ENCODE results near the gene CFAP97D1. TPM values are rescaled to one million over a fixed set of nuclear protein-coding genes. Genes with fewer than 3 reads are reported as not detected.

CFAP97D1 gene
- total RNA-seq, 3 donors from 2014 or later (not counting 1 experiment from before 2014, with no cell fraction given): not detected

- intact Hi-C loops (cut with micrococcal nuclease): no loop called here
- H3K27ac Mint-ChIP-seq: no peak overlapping the region
- 82% methylated on average over 5 of the region's 8 CpGs for WGBS (ENCODE audit: insufficient coverage)
- Histone ChIP-seq H3K27me3 (ENCODE audit: control insufficient read depth, insufficient read depth, low read length) (peaks cover 20% of the 10 kb centered on the region), H3K4me1 (ENCODE audit: control insufficient read depth, insufficient read depth, low read length) (peaks cover 12% of the 10 kb centered on the region), H3K9me3 (ENCODE audit: control insufficient read depth, insufficient read depth, low read length) (no peaks in the 10 kb centered on the region), H3K27ac (ENCODE audit: low read length) (no peak overlapping the region), H3K36me3 (ENCODE audit: control insufficient read depth, insufficient read depth, low read length) (no peaks in the 10 kb centered on the region), H3K4me3 (ENCODE audit: low read length) (no peak overlapping the region)
- H3K4me1 Mint-ChIP-seq: peaks cover 10 to 13% of the 10 kb centered on the region in 2 donors
- peaks cover 24 to 32% of the 10 kb centered on the region in 2 donors for H3K27me3 Mint-ChIP-seq (ENCODE audit: low read depth in 2 of 2)
- DNase-seq (no peak), ATAC-seq (no peak)
- H3K9me3 Mint-ChIP-seq: no peaks in the 10 kb centered on the region
- H3K4me3 Mint-ChIP-seq: peak overlapping the region; percentile 63
- TF ChIP-seq, protein P1, sequence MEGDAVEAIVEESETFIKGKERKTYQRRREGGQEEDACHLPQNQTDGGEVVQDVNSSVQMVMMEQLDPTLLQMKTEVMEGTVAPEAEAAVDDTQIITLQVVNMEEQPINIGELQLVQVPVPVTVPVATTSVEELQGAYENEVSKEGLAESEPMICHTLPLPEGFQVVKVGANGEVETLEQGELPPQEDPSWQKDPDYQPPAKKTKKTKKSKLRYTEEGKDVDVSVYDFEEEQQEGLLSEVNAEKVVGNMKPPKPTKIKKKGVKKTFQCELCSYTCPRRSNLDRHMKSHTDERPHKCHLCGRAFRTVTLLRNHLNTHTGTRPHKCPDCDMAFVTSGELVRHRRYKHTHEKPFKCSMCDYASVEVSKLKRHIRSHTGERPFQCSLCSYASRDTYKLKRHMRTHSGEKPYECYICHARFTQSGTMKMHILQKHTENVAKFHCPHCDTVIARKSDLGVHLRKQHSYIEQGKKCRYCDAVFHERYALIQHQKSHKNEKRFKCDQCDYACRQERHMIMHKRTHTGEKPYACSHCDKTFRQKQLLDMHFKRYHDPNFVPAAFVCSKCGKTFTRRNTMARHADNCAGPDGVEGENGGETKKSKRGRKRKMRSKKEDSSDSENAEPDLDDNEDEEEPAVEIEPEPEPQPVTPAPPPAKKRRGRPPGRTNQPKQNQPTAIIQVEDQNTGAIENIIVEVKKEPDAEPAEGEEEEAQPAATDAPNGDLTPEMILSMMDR (IDR thresholded peaks at IDR 0.05): no peak
- no peaks in the 10 kb centered on the region for H3K36me3 Mint-ChIP-seq
Measured at GRCh38 chr17:43831633-43832032, 51.4 kb downstream of the CFAP97D1 start.

DNA sequence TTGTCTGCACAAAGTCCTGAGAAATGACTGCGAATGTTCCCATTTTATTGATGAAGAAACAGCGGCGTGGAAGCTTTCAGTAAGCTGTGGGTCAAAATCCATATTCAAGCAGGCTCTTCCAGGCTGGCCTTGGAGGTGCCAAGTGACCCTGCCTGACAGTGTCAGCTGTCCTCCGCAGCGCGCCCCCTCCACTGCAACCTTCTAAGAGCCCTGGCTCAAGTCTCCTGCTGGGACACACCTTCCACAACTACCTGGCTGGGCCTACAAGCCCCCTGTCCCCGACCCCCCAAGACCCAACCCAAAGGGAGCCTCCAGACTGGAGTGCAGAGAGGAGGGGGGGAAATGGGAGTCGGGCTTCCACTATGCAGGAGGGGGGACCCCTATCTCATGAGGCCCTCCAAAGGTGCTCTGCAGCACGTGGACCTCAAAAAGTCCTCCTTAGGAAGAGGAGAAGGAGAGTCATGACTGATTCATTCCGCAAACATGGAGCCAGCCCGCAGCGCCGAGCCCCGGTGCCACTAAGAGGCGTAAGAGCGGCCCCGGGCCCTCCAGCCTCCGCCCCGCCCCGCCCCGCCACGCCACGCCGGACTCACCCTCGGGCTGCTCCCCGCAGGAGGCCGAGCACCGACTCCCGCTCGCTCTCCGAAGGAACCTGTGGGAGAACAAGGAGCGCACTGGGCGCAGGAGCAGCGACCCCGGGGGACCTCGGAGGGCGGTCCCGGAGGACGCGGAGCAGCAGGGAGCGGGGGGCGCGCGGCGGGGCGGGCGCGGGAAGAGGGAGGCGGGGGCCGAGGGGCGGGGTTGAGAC is 52.1 kb downstream of the CFAP97D1 start:
- Mint-ChIP-seq H3K36me3 (no peaks in the 10 kb centered on the region), H3K4me3 (peak overlapping the region; percentile 63), H3K9me3 (no peaks in the 10 kb centered on the region), H3K27me3 (ENCODE audit: low read depth in 2 of 2) (peaks cover 24 to 32% of the 10 kb centered on the region in 2 donors), H3K4me1 (peaks cover 10 to 13% of the 10 kb centered on the region in 2 donors), H3K27ac (no peak overlapping the region)
- ATAC-seq (peak; percentile 11 to 31 (median 27)), DNase-seq (peak in 1 of 2 donors; percentile 26)
- no peaks in the 10 kb centered on the region for H3K9me3 ChIP-seq (ENCODE audit: control insufficient read depth, insufficient read depth, low read length)
- H3K36me3 ChIP-seq (ENCODE audit: control insufficient read depth, insufficient read depth, low read length): no peaks in the 10 kb centered on the region
- intact Hi-C loops (cut with micrococcal nuclease): no loop called here
- peaks cover 12% of the 10 kb centered on the region for H3K4me1 ChIP-seq (ENCODE audit: control insufficient read depth, insufficient read depth, low read length)
- no peak overlapping the region for H3K27ac ChIP-seq (ENCODE audit: low read length)
- TF ChIP-seq, protein P1 (IDR thresholded peaks at IDR 0.05): no peak
- H3K4me3 ChIP-seq (ENCODE audit: low read length): no peak overlapping the region
- H3K27me3 ChIP-seq (ENCODE audit: control insufficient read depth, insufficient read depth, low read length): peaks cover 20% of the 10 kb centered on the region
- WGBS (ENCODE audit: insufficient coverage): 13% methylated on average over 50 of the region's 51 CpGs

DNA sequence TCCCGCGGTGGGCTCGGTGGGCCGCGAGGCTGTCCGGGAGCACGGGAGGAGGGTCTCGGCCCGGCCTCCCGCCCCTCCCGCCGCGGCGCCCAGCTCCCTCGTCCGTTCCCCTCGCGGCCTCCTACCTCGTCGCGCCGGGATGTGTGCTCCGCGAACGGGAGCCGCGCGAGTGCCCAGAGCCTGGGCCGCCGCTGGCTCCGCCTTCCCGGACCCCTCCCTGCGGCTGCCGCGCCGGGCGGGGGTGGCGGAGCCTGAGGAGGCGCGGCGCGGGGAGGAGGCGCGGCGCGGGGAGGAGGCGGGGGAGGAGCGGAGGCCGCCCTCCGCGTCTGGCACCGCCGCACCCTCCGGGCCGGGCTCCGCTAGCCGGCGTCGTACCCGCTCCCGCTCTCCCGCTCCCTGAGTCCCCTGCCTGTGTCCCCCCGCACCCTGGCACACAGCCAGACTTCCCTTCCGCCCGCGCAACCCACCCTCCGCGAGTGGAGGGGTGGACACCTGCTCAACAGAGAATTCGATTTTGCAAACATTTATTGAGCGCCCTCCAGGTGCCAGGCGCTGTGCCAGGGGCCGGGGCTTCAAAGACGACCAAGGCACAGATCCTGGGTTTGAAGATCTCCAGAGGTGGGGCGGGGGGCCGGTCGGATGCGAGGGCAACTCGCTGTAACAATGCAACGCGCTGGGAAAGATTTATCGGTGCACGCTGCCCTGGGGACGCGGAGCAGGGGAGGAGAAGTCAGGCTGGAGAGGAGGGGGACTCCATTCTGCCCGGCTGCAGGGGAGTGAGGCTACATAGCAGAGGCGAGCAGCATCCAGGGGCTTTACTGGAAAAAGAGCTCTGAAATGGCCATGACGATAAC is 53.0 kb downstream of the CFAP97D1 start, which contains the start of gene MPP3:
MPP3 (minus strand) TSS at position 171 of the 854 bp plus-strand sequence. CDS start 1,240 bp downstream, outside the sequence.
- Histone ChIP-seq H3K4me3 (ENCODE audit: low read length) (peak within 1 kb of the TSS; percentile 41), H3K27ac (ENCODE audit: low read length) (no peak within 1 kb of the TSS), H3K4me1 (ENCODE audit: control insufficient read depth, insufficient read depth, low read length) (peaks cover 12% of the 10 kb centered on the region), H3K27me3 (ENCODE audit: control insufficient read depth, insufficient read depth, low read length) (peaks cover 20% of the 10 kb centered on the region), H3K9me3 (ENCODE audit: control insufficient read depth, insufficient read depth, low read length) (no peaks in the 10 kb centered on the region), H3K36me3 (ENCODE audit: control insufficient read depth, insufficient read depth, low read length) (no peaks in the 10 kb centered on the region)
- intact Hi-C loops (cut with micrococcal nuclease): no loop called here
- TF ChIP-seq, protein P1 (IDR thresholded peaks at IDR 0.05): no peak
- Mint-ChIP-seq H3K27me3 (ENCODE audit: low read depth in 2 of 2) (peaks cover 24 to 34% of the 10 kb centered on the region in 2 donors), H3K27ac (no peak within 1 kb of the TSS), H3K4me3 (peak within 1 kb of the TSS; percentile 76), H3K9me3 (no peaks in the 10 kb centered on the region), H3K36me3 (no peaks in the 10 kb centered on the region), H3K4me1 (peaks cover 10 to 13% of the 10 kb centered on the region in 2 donors)
- ATAC-seq (peak; percentile 80 to 97 (median 94)), DNase-seq (peak; percentile 27 to 72)
- WGBS (ENCODE audit: insufficient coverage): 2% methylated on average over 87 of the region's 87 CpGs
